GM15510 (cell line): Measurements from ENCODE around the gene TEX36.

ENCODE experiments used
- POLR2A ChIP-seq: IDR thresholded peaks from 3 replicates; pipeline ENCODE4 v1.6.1; 2011; ENCODE audit warnings: borderline replicate concordance; ENCODE audit not compliant: insufficient read length; ENCODE audit errors: extremely low read depth

The TEX36 gene

GRCh38 chr10:125683063-125683462 is at the start of gene TEX36:
TEX36 (minus strand) TSS chr10:125683163; CDS start chr10:125682989, 174 bp downstream.
- TF ChIP-seq POLR2A, result no peak

GRCh38 chr10:125727436-125727835 is 44.5 kb upstream of the TEX36 start:
- no peak for TF ChIP-seq POLR2A

- no peak for TF ChIP-seq POLR2A
Observed at GRCh38 chr10:125726914-125727313, 44.0 kb upstream of the TEX36 start.

- TF ChIP-seq POLR2A, result no peak
Observed at GRCh38 chr10:125722811-125723210, 39.8 kb upstream of the TEX36 start.

GRCh38 chr10:125721035-125721434 is 38.1 kb upstream of the TEX36 start:
- no peak for TF ChIP-seq POLR2A

- no peak for TF ChIP-seq POLR2A
Observed at GRCh38 chr10:125720002-125720382, 37.0 kb upstream of the TEX36 start.

GRCh38 chr10:125719173-125720001 is 36.4 kb upstream of the TEX36 start, which contains the start of gene EDRF1:
EDRF1 (plus strand) TSS chr10:125719709; CDS start chr10:125719808, 99 bp downstream.
- TF ChIP-seq POLR2A, result peak; percentile 95

- no peak for TF ChIP-seq POLR2A
Observed at GRCh38 chr10:125711110-125711750, 28.3 kb upstream of the TEX36 start.

GRCh38 chr10:125709553-125710474 is 26.9 kb upstream of the TEX36 start:
- no peak for TF ChIP-seq POLR2A

- no peak for TF ChIP-seq POLR2A
Observed at GRCh38 chr10:125708971-125709503, 26.1 kb upstream of the TEX36 start.

- TF ChIP-seq POLR2A, result no peak
Observed at GRCh38 chr10:125707541-125708468, 24.8 kb upstream of the TEX36 start.

- TF ChIP-seq POLR2A, result no peak
Observed at GRCh38 chr10:125700355-125700911, 17.5 kb upstream of the TEX36 start.

- TF ChIP-seq POLR2A, result no peak
Observed at GRCh38 chr10:125699562-125700143, 16.7 kb upstream of the TEX36 start.
